ENCODE data around the gene CHRNA1.

DNA sequence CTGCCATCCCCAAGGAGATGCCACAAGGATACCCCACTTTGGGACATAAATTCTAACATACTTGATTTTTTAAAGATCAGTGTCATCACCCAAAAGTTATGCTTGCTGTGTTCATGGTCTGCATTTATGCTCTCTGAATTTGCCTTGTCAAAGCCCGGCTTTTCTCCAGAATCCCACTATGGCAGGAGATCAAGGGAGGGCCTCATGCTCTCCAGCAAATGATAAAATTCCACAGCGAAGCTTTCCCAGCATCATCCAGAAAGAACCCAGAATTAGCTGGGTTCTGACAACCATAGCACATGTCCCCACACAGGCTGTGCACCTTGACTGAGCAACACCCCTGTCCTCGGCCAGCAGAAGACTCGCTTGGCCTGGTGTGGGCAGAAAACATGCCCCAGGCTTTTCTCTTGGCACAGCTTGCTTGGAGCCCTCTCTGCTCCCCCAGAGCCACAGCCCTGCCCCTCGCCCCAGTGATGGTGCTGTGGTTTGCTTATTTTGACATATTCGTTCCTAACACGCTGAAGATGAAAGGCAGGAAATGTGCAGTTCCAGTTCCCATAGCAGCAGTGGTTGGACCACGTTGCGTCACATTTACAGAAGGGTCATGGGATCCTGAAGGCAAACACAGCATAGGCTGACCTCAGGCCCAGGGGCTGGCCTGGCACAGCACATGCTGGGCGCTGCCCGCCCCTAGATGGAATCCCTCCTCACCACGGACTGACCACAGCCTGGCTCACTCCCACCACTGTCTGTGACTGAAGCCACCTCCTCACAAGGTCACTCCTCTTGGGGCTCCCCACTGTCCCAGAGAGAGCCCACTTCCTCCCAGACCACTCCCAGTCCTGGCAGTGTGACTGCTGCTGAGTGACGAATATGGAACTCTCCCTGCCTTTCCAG lies 14.1 kb upstream of the CHRNA1 start:
- TF ChIP-seq, protein P1, sequence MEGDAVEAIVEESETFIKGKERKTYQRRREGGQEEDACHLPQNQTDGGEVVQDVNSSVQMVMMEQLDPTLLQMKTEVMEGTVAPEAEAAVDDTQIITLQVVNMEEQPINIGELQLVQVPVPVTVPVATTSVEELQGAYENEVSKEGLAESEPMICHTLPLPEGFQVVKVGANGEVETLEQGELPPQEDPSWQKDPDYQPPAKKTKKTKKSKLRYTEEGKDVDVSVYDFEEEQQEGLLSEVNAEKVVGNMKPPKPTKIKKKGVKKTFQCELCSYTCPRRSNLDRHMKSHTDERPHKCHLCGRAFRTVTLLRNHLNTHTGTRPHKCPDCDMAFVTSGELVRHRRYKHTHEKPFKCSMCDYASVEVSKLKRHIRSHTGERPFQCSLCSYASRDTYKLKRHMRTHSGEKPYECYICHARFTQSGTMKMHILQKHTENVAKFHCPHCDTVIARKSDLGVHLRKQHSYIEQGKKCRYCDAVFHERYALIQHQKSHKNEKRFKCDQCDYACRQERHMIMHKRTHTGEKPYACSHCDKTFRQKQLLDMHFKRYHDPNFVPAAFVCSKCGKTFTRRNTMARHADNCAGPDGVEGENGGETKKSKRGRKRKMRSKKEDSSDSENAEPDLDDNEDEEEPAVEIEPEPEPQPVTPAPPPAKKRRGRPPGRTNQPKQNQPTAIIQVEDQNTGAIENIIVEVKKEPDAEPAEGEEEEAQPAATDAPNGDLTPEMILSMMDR (IDR thresholded peaks at IDR 0.05; ENCODE audit: insufficient read depth, low read depth, low read length) = no peak
- no peak for TF ChIP-seq EZH2 (IDR thresholded peaks at IDR 0.05; ENCODE audit: insufficient read depth, low read length)
